HAP-1 (cell line): ENCODE data around the gene EYS.
"Not testable (repeated sequence)": the region's sequence is repeated elsewhere in the genome, so short reads cannot be mapped to it uniquely, and the experiment has no call there.

Experiments used
- DNase-seq, 2 experiments: peaks; one replicate each; pipeline ENCODE4 v3.0.0-alpha.2; 2016 to 2020; ENCODE audit warnings: low spot score in 2 of 2
- H3K27me3 ChIP-seq: fragments of 250-450 bp; sonication (Bioruptor Pico); 2 replicates; pipeline ENCODE4 v1.5.1; 2020; ENCODE audit warnings: low read depth, mild to moderate bottlenecking, moderate library complexity
- H3K36me3 ChIP-seq: fragments of 250-450 bp; sonication (Bioruptor Pico); replicated peaks from 2 replicates; pipeline ENCODE4 v1.5.1; 2020; ENCODE audit warnings: mild to moderate bottlenecking
- H3K4me1 ChIP-seq: fragments of 250-450 bp; sonication (Bioruptor Pico); 2 replicates; pipeline ENCODE4 v1.5.1; 2020; ENCODE audit warnings: mild to moderate bottlenecking
- H3K4me3 ChIP-seq: fragments of 250-450 bp; sonication (Bioruptor Pico); 2 replicates; pipeline ENCODE4 v1.5.1; 2020; ENCODE audit warnings: mild to moderate bottlenecking, moderate library complexity
- H3K9me3 ChIP-seq: fragments of 250-450 bp; sonication (Bioruptor Pico); 2 replicates; pipeline ENCODE4 v1.5.1; 2020; ENCODE audit warnings: mild to moderate bottlenecking, moderate library complexity
- in situ Hi-C: fragments of 300-500 bp; cut with MboI; formaldehyde crosslinking; loops from 3 replicates; pipeline ENCODE4 v1.14.3; 2020; ENCODE audit warnings: low sequenced_read_pairs, inconsistent platforms, mixed read lengths

The EYS gene

DNA sequence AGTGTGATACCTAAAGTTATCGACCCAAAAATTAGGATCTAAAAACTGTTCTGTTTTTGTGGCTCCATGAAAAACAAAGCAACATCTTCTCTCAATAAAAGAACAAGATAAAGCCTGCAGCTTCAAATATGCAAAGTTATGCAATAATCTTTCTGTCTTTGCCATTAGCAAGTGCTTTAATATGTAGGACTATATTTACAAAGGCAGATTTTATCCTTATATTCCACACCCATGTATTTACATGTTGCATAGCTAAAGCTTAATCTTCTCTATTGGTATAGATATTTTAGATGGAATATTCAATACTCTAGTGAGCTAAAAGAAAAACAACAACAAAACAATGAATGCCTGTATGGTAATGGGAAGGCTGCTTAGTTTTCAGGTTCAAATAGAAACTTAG, 1443.2 kb downstream of the EYS start:
- DNase-seq = no peak
- no peaks in the 10 kb centered on the region for H3K36me3 ChIP-seq
- in situ Hi-C loops = no loop called here
- no peaks in the 10 kb centered on the region for H3K9me3 ChIP-seq
- H3K4me3 ChIP-seq = no peak overlapping the region
- H3K4me1 ChIP-seq = peaks cover 4% of the 10 kb centered on the region; the same call in 1 of the 2 replicates
- H3K27me3 ChIP-seq = no peaks in the 10 kb centered on the region

DNA sequence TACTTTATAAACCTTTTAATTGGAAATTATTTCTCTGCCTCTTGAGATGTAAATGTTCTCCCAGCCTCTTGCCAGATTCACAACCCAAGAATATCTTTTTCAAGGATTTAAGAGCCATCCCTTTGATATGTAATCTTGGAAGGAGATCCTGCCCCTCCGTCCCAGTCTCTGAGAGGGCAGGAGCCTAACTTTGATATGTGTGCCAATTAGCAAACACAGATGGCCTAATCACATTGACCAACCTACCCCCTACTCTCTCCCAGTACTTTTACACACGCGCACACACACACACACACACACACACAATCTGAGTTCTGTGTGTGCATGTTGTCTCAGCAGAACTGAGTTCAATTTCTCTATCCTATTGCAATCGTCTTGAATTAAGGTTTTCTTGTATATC, 1447.7 kb downstream of the EYS start:
- H3K4me3 ChIP-seq = no peak overlapping the region
- DNase-seq = no peak
- no peaks in the 10 kb centered on the region for H3K9me3 ChIP-seq
- H3K4me1 ChIP-seq = peaks cover 4% of the 10 kb centered on the region; the same call in 1 of the 2 replicates
- H3K27me3 ChIP-seq = no peaks in the 10 kb centered on the region
- in situ Hi-C loops = no loop called here
- H3K36me3 ChIP-seq = no peaks in the 10 kb centered on the region

DNA sequence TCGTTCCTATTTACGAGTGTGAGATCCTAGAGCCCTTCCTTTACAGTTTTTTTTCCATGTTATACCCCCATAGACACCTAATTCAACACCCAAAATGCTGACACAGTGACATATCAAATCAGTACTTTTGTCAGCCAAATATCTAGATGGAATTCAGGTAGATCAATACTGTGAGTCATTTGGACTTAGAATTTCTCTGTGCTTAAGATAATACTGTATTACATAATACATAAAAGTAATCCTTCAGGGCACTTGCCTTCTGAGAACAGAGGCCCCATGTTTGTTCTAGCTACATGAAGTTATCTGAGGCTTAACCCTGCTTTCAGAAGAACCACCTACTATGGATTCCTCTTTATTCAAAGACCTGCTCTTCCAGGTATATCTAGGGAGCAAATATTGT, 1448.3 kb downstream of the EYS start:
- Histone ChIP-seq H3K36me3 (no peaks in the 10 kb centered on the region), H3K4me3 (no peak overlapping the region), H3K9me3 (no peaks in the 10 kb centered on the region), H3K27me3 (no peaks in the 10 kb centered on the region), H3K4me1 (peaks cover 3% of the 10 kb centered on the region; the same call in 1 of the 2 replicates)
- in situ Hi-C loops = no loop called here
- no peak for DNase-seq

DNA sequence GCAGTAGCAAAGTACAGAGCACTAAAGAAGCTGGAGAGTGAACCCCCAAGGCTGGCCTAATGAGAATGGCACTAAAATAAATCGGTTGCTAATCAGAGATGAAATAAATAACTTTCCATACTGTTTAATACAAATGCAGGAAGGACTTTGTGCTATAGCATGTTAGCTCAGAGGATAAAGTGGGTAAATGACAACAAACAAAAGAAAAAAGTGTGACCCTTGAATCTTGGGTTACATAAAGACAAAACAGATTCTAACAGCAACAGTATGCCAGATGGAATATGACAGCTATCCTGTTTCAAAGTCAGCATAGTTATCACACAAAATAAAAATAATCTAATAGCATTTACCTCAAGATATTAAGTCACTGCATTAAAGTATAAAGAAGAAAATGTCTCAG, 1448.7 kb downstream of the EYS start:
- no peaks in the 10 kb centered on the region for H3K27me3 ChIP-seq
- H3K9me3 ChIP-seq = no peaks in the 10 kb centered on the region
- no peaks in the 10 kb centered on the region; the same call in 1 of the 2 replicates for H3K4me1 ChIP-seq
- no peak overlapping the region for H3K4me3 ChIP-seq
- no peaks in the 10 kb centered on the region for H3K36me3 ChIP-seq
- in situ Hi-C loops = no loop called here
- no peak for DNase-seq

DNA sequence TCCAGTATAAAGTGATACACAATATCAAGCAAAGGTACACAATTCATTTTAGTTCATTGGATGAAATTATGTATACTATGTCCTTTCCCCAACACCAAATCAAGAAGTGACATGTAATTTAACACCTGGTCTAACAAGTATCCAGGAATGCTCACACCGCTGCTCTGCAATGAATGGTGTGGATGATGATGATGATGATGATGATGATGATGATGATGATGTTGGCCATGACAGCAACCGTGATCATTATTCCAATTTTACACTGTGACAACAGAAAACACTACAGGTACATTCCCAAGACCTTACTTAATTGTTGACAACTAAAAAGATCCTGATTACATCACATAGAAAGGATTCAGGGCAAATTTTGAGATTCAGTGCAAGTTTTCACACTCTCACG, 1449.4 kb downstream of the EYS start:
- in situ Hi-C loops = no loop called here
- H3K9me3 ChIP-seq = no peaks in the 10 kb centered on the region
- no peaks in the 10 kb centered on the region for H3K27me3 ChIP-seq
- no peaks in the 10 kb centered on the region for H3K4me1 ChIP-seq
- DNase-seq = no peak
- no peaks in the 10 kb centered on the region for H3K36me3 ChIP-seq
- no peak overlapping the region for H3K4me3 ChIP-seq

DNA sequence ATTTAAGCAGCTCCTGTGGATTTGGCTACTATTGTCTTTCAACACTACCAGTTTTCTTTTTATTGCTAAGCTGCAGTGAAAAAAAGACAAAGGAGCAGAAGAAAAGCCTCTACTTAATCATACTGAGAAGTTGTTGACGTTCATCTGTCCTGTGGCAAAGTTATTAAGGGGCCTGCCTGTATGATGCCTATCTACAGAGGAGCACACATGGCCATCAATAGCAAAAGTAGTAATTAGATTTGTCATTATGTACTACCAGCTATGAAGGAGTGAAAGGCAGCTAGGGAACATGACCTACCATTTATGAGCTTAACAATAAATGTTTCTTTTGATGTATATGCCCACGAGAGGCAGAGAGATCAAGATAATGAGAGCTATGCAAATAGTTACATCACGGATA, 1450.5 kb downstream of the EYS start:
- peak in 1 of 2 experiments; percentile 37 for DNase-seq
- Histone ChIP-seq H3K9me3 (no peaks in the 10 kb centered on the region), H3K4me3 (no peak overlapping the region), H3K36me3 (no peaks in the 10 kb centered on the region), H3K4me1 (no peaks in the 10 kb centered on the region), H3K27me3 (no peaks in the 10 kb centered on the region)
- in situ Hi-C loops = no loop called here

DNA sequence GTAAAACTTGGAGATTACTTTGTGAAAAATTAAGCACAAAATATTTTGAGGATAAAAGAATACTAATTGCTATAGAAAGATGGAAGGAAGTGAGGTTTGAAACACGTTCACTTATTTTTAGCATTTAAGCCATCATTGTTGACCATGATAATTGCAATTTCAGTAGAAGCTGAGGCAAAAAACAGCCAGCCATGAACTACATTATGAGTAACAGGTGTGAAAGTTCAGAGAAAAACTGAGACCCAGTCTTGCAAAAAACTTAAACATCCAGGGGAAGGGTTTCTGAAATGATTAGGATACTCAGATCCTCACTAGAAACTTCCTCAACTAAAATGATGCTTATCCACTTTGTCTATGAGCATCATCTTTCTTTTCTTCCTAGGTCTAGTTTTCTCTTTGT, 1452.0 kb downstream of the EYS start:
- in situ Hi-C loops = no loop called here
- DNase-seq = no peak
- no peaks in the 10 kb centered on the region for H3K9me3 ChIP-seq
- no peaks in the 10 kb centered on the region for H3K4me1 ChIP-seq
- H3K36me3 ChIP-seq = no peaks in the 10 kb centered on the region
- H3K4me3 ChIP-seq = no peak overlapping the region
- H3K27me3 ChIP-seq = no peaks in the 10 kb centered on the region

DNA sequence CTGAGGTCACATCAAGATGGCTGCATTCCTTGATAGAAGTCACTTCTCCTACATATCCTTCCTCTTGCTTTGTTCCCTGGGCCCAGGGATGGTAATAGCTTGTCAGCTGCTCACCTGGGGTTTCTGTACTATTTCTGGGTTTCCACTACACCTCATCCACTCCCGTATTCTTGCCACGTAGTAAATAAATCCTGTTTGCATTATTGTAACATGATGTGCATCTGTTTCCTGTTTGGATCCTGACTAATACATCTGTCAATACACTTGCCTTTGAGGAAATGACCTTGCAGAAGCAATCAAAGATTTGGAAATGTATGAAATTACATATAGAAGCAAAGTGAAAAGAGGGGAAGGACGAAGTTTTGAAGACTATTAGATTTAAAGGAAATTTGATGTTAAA, 1452.5 kb downstream of the EYS start:
- Histone ChIP-seq H3K4me3 (no peak overlapping the region), H3K36me3 (no peaks in the 10 kb centered on the region), H3K27me3 (no peaks in the 10 kb centered on the region), H3K9me3 (no peaks in the 10 kb centered on the region), H3K4me1 (no peaks in the 10 kb centered on the region)
- in situ Hi-C loops = no loop called here
- DNase-seq = no peak

DNA sequence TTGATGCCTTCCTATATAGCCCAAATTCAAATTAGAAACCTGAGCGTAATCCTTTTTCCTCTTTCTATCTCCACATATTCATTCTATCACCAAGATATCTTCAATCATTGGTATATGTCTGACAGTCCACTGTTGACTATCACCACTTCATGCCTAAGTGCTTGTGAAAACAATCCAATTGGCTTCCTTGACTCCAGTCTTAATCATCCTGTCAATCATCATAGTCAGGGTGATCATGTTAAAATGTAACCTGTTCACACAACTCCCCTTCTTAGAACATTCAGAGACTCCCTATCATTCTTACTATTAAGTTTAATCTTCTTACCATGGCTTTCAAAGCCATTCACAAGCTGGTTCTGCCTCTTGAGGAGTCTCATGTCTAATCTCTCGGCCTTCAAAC, 1454.8 kb downstream of the EYS start:
- in situ Hi-C loops = no loop called here

DNA sequence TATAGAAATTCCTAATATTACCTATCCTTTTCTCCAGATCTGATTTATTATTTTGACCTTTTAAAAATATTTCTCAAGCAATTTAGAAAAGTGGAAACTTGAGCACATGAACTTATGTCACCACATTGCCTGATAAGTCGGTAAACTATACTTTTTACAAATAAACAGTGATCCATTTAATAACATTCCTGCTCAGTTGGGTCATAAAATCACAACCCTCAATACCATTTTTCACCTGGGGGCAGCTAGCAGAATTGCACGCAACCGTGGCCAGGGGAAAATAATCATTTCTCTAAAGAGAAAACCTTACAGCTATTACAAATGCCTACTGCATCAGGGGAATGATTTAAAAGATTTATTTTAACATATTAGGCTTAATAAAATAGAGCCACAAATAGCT, 1456.9 kb downstream of the EYS start:
- in situ Hi-C loops = no loop called here
- no peaks in the 10 kb centered on the region for H3K36me3 ChIP-seq
- no peaks in the 10 kb centered on the region for H3K9me3 ChIP-seq

More for the DNA sequence above, 1454.8 kb downstream of the EYS start:
- no peaks in the 10 kb centered on the region for H3K27me3 ChIP-seq
- H3K4me1 ChIP-seq = no peaks in the 10 kb centered on the region
- H3K9me3 ChIP-seq = no peaks in the 10 kb centered on the region
- no peaks in the 10 kb centered on the region for H3K36me3 ChIP-seq
- H3K4me3 ChIP-seq = no peak overlapping the region
- DNase-seq = no peak

DNA sequence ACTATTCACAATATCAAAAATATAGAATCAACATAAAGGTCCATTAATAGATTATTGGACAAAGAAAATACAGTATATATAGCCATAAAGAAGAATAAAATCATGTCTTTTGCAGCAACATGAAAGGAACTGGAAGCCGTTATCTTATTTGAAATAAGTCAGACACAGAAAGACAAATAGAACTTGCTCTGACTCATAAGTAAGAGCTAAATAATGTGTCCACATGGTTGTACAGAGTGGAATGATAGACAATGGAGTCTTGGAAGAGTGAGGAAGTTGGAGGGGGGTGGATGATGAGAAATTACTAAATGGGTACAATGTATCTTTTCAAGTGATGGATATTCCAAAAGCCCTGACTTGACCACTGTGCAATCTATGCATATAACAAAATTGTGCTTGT, 1457.9 kb downstream of the EYS start:
- Histone ChIP-seq H3K4me3 (no peak overlapping the region), H3K9me3 (no peaks in the 10 kb centered on the region), H3K27me3 (no peaks in the 10 kb centered on the region), H3K4me1 (no peaks in the 10 kb centered on the region), H3K36me3 (no peaks in the 10 kb centered on the region)
- DNase-seq = no peak
- in situ Hi-C loops = no loop called here

More for the DNA sequence above, 1456.9 kb downstream of the EYS start:
- H3K27me3 ChIP-seq = no peaks in the 10 kb centered on the region
- no peaks in the 10 kb centered on the region for H3K4me1 ChIP-seq
- DNase-seq = no peak
- no peak overlapping the region for H3K4me3 ChIP-seq

DNA sequence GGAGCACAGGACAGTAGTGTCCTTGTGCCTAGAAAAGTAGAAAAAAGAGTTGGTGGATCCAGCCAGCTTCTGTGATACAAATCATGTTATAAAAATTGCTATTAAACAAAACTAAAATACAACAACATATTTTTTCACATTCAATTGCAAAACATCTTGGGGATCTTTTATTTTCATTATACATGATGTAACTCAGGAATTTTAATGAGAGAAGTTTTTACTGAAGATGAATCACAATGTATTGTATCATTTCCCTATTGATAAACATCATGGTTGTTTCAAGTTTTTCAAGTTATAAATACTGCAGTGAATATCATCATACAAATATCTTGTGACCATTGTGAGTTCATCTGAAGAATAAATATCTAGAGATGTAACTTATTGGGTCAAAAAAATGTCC, 1463.4 kb downstream of the EYS start:
- Histone ChIP-seq H3K27me3 (no peaks in the 10 kb centered on the region), H3K4me1 (no peaks in the 10 kb centered on the region), H3K36me3 (no peaks in the 10 kb centered on the region), H3K9me3 (no peaks in the 10 kb centered on the region), H3K4me3 (no peak overlapping the region)
- DNase-seq = no peak
- in situ Hi-C loops = no loop called here

DNA sequence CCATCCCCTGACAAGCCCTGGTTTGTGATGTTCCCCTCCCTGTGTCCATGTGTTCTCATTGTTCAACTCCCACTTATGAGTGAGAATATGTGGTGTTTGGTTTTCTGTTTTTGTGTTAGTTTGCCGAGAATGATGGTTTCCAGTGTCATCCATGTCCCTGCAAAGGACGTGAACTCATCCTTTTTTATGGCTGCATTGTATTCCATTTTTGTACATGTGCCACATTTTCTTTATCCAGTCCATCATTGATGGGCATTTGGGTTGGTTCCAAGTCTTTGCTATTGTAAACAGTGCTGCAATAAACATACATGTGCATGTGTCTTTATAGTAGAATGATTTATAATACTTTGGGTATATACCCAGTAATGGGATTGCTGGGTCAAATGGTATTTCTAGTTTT, 1468.1 kb downstream of the EYS start:
- H3K4me3 ChIP-seq, H3K4me1 ChIP-seq, in situ Hi-C loops, H3K9me3 ChIP-seq, H3K36me3 ChIP-seq, DNase-seq, H3K27me3 ChIP-seq: not testable (repeated sequence)

DNA sequence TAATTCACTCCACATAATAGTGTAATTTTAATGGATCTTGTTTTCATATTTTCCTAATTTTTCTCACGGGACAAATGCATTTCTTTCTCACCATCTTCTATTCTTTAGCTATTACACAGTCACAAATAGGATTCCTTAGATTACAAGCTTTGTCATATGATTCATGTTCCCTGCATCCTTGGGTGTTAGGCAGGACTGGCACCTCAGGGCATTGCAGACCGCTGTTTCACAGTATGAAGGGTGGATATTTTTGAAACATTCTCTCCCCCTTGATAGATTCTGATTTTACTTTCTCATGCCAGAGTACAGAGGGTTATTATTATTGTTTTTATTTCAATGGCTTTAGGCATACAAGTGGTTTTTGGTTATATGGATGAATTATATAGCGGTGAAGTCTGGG, 1469.0 kb downstream of the EYS start:
- Histone ChIP-seq H3K9me3 (no peaks in the 10 kb centered on the region), H3K27me3 (no peaks in the 10 kb centered on the region), H3K36me3 (no peaks in the 10 kb centered on the region), H3K4me3 (no peak overlapping the region), H3K4me1 (no peaks in the 10 kb centered on the region)
- DNase-seq = no peak
- in situ Hi-C loops = no loop called here

DNA sequence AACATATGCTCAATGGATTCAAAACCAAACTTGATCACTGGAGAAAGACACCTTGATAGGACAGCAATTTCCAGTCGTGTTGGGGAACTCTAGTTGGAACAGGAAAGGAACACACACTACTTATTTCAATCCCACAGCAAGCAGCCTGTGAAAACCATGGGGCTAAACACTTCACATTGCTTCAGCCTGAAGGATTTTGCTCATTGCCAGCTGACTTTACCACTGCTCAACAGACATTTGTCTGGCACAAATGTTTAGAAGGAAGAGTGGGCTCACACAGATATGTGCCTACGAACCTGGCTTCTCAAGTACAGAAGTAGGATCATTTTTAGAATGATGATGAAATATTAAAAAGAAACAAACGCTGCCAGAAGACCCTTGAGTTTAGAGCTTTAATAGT, 1473.3 kb downstream of the EYS start:
- Histone ChIP-seq H3K36me3 (no peaks in the 10 kb centered on the region), H3K4me3 (no peak overlapping the region), H3K27me3 (no peaks in the 10 kb centered on the region), H3K9me3 (no peaks in the 10 kb centered on the region), H3K4me1 (no peaks in the 10 kb centered on the region)
- in situ Hi-C loops = no loop called here
- DNase-seq = no peak
